Thoracic aorta (tissue), 2 donors: ENCODE results near the gene EXOC4. TPM values are rescaled to one million over a fixed set of nuclear protein-coding genes. Genes with fewer than 3 reads are reported as not detected.

Experiments
- ATAC-seq: fragments of 150-250 bp; one replicate; pipeline ENCODE4 v1.8.0; 2017; ENCODE audit warnings: low read depth; ENCODE audit not compliant: insufficient number of reproducible peaks, low FRiP score
- DNase-seq: peaks from one replicate; pipeline ENCODE4 v3.0.0-alpha.2; 2020; ENCODE audit warnings: low spot score
- H3K27ac ChIP-seq, 2 donors: fragments of 200-600 bp; sonication (generic); 1 replicate in 1 of 2; 2 replicates in 1 of 2; pipeline ENCODE4 v1.5.1; 2016; ENCODE audit warnings: mild to moderate bottlenecking in 2 of 2, moderate library complexity in 2 of 2
- H3K27me3 ChIP-seq: fragments of 200-600 bp; sonication (generic); replicated peaks from 2 replicates; pipeline ENCODE4 v1.6.0; 2016; ENCODE audit warnings: mild to moderate bottlenecking; ENCODE audit not compliant: insufficient read depth
- H3K36me3 ChIP-seq: fragments of 200-600 bp; sonication (generic); one replicate; pipeline ENCODE4 v1.5.1; 2016
- H3K4me1 ChIP-seq, 2 donors: fragments of 200-600 bp; sonication (generic); 1 replicate in 1 of 2; 2 replicates in 1 of 2; pipeline versions ENCODE4 v1.5.1 to v1.6.0; 2016; ENCODE audit warnings: low read depth in 2 of 2, mild to moderate bottlenecking in 1 of 2; ENCODE audit not compliant: control insufficient read depth in 1 of 2
- H3K4me3 ChIP-seq: fragments of 200-600 bp; sonication (generic); 2 replicates; pipeline ENCODE4 v1.5.1; 2016; ENCODE audit warnings: mild to moderate bottlenecking
- H3K9me3 ChIP-seq: fragments of 200-600 bp; sonication (generic); 2 replicates; pipeline ENCODE4 v1.5.1; 2016
- total RNA-seq, 2 donors: library from RNA; depleted of rRNA; stranded (reverse); fragments of >200 nt; gene quantifications; one replicate each; pipeline versions ENCODE4 v1.1.0 to v1.2.3, GENCODE V29; 2016
- TF ChIP-seq, protein P1 (sequence below): fragments of 200-600 bp; sonication (generic); IDR thresholded peaks from one replicate; pipeline ENCODE4 v1.5.1; 2019; ENCODE audit warnings: antibody characterized with exemption

EXOC4 gene
- total RNA-seq, 2 donors from 2014 or later = 65.3 to 72.8 TPM

DNA sequence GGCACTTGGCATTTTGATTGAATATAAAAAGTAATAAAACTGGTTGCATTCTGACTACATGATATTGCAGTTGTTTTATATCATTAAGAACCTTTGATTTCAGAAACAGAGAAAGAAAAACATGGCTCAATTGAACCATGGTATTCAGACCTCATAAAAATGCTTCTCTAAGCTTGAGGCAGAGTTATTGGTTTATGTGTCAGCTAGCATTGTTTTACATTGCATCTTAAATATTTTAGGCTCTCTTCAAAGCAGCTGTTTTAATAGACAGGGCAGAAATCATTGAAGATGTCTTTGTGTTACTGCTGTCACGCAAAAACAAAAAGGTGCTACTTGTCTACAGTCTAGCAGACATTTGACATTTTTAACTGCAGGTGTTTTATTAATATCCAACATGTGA is 299.2 kb downstream of the EXOC4 start:
- ATAC-seq = no peak
- Histone ChIP-seq H3K9me3 (no peaks in the 10 kb centered on the region), H3K4me1 (peaks cover 0 to 4% of the 10 kb centered on the region in 2 donors), H3K4me3 (no peak overlapping the region), H3K36me3 (no peaks in the 10 kb centered on the region), H3K27me3 (no peaks in the 10 kb centered on the region), H3K27ac (no peak overlapping the region)
- DNase-seq = no peak
- TF ChIP-seq, protein P1, sequence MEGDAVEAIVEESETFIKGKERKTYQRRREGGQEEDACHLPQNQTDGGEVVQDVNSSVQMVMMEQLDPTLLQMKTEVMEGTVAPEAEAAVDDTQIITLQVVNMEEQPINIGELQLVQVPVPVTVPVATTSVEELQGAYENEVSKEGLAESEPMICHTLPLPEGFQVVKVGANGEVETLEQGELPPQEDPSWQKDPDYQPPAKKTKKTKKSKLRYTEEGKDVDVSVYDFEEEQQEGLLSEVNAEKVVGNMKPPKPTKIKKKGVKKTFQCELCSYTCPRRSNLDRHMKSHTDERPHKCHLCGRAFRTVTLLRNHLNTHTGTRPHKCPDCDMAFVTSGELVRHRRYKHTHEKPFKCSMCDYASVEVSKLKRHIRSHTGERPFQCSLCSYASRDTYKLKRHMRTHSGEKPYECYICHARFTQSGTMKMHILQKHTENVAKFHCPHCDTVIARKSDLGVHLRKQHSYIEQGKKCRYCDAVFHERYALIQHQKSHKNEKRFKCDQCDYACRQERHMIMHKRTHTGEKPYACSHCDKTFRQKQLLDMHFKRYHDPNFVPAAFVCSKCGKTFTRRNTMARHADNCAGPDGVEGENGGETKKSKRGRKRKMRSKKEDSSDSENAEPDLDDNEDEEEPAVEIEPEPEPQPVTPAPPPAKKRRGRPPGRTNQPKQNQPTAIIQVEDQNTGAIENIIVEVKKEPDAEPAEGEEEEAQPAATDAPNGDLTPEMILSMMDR = no peak

GRCh38 chr7:133554330-133554729 is 301.5 kb downstream of the EXOC4 start:
- no peak for DNase-seq
- Histone ChIP-seq H3K27ac (no peak overlapping the region), H3K27me3 (no peaks in the 10 kb centered on the region), H3K9me3 (no peaks in the 10 kb centered on the region), H3K4me3 (no peak overlapping the region), H3K4me1 (peaks cover 0 to 4% of the 10 kb centered on the region in 2 donors), H3K36me3 (no peaks in the 10 kb centered on the region)
- TF ChIP-seq, protein P1 = no peak
- no peak for ATAC-seq

DNA sequence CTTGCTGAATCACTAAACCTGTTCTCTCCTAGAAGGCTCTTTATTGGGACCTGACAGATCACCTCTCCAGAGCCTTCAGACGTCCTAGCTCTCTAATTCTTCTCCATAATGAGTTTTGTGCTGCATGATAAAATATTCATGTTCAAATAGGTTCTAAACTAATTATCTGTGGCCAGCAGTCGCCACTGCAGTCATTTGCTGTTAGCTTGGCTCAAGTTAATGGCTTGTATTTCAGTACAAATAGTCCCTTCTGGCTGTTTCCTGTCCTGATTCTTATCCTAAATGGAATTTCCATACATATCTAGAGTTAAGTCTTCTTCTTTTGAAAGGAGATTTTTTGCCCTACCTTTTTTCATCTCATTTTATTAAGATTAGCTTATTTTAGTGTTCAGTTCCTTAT is 303.2 kb downstream of the EXOC4 start:
- H3K36me3 ChIP-seq = no peaks in the 10 kb centered on the region
- ATAC-seq (no peak), DNase-seq (no peak)
- no peak overlapping the region for H3K27ac ChIP-seq
- H3K27me3 ChIP-seq = no peaks in the 10 kb centered on the region
- H3K9me3 ChIP-seq = no peaks in the 10 kb centered on the region
- no peaks in the 10 kb centered on the region for H3K4me1 ChIP-seq
- no peak overlapping the region for H3K4me3 ChIP-seq
- TF ChIP-seq, protein P1 = no peak

GRCh38 chr7:133556553-133556952 is 303.7 kb downstream of the EXOC4 start:
- H3K4me3 ChIP-seq = no peak overlapping the region

GRCh38 chr7:133560900-133561299 is 308.0 kb downstream of the EXOC4 start:
- Histone ChIP-seq H3K4me3 (no peak overlapping the region), H3K9me3 (no peaks in the 10 kb centered on the region), H3K4me1 (no peaks in the 10 kb centered on the region), H3K27me3 (no peaks in the 10 kb centered on the region), H3K27ac (no peak overlapping the region), H3K36me3 (no peaks in the 10 kb centered on the region)
- TF ChIP-seq, protein P1 = no peak
- DNase-seq (no peak), ATAC-seq (no peak)

More at GRCh38 chr7:133556553-133556952, 303.7 kb downstream of the EXOC4 start:
- DNase-seq = no peak
- H3K27me3 ChIP-seq = no peaks in the 10 kb centered on the region
- H3K4me1 ChIP-seq = no peaks in the 10 kb centered on the region
- TF ChIP-seq, protein P1 = no peak
- H3K36me3 ChIP-seq = no peaks in the 10 kb centered on the region
- H3K27ac ChIP-seq = no peak overlapping the region
- H3K9me3 ChIP-seq = no peaks in the 10 kb centered on the region
- ATAC-seq = no peak
